Kidney (tissue), 14 donors: ENCODE results near the gene GALNT18. TPM values are rescaled to one million over a fixed set of nuclear protein-coding genes. Genes with fewer than 3 reads are reported as not detected.

ENCODE experiments used
- DNase-seq, 5 donors: peaks; one replicate each; pipeline ENCODE4 v3.0.0-alpha.2; 2013 to 2020
- FAIRE-seq: peaks from 2 replicates; lab custom pipeline; 2012; peaks lifted over from hg19 to GRCh38; lab: Jason Lieb, UNC
- H3K27ac ChIP-seq, 2 donors: one replicate each; pipeline ENCODE4 v1.7.0; 2013; ENCODE audit warnings: low read depth in 2 of 2, low read length in 2 of 2, inconsistent platforms in 1 of 2
- H3K27me3 ChIP-seq: one replicate; pipeline ENCODE4 v1.7.1; 2013; ENCODE audit warnings: low read length, inconsistent platforms; ENCODE audit not compliant: control insufficient read depth, insufficient read depth
- H3K36me3 ChIP-seq, 3 donors: one replicate each; pipeline versions ENCODE4 v1.7.0 to v1.7.1; 2013; ENCODE audit warnings: low read length in 3 of 3, control low read depth in 1 of 3, inconsistent platforms in 1 of 3; ENCODE audit not compliant: insufficient read depth in 3 of 3, control insufficient read depth in 2 of 3
- H3K4me1 ChIP-seq, 3 donors: one replicate each; pipeline versions ENCODE4 v1.7.0 to v1.7.1; 2013; ENCODE audit warnings: low read length in 3 of 3, inconsistent platforms in 1 of 3, low read depth in 1 of 3; ENCODE audit not compliant: control insufficient read depth in 2 of 3, insufficient read depth in 2 of 3
- H3K4me3 ChIP-seq, 3 donors: one replicate each; pipeline versions ENCODE4 v1.7.0 to v1.8.1; 2013; ENCODE audit warnings: low read length in 3 of 3, control low read depth in 1 of 3, inconsistent platforms in 1 of 3
- H3K9ac ChIP-seq, 3 donors: one replicate each; pipeline versions ENCODE4 v1.7.0 to v1.7.1; 2013; ENCODE audit warnings: low read length in 3 of 3, control low read depth in 1 of 3, inconsistent platforms in 1 of 3
- H3K9me3 ChIP-seq, 3 donors: one replicate each; pipeline versions ENCODE4 v1.7.0 to v1.7.1; 2013; ENCODE audit warnings: low read length in 3 of 3, control low read depth in 1 of 3, inconsistent platforms in 1 of 3; ENCODE audit not compliant: control insufficient read depth in 2 of 3, insufficient read depth in 1 of 3
- intact Hi-C: fragments of 100-400 bp; cut with DNase I; formaldehyde crosslinking; loops from one replicate; pipeline ENCODE4 v1.11.1; 2022
- polyA plus RNA-seq: library from polyadenylated mRNA; stranded (reverse); fragments of 350-450 nt; fragmentation: Illumina TruSeq; extraction: RNeasy Lipid Tissue Mini Kit (QIAGEN cat#74804); gene quantifications from one replicate; pipeline ENCODE4 v1.2.3, GENCODE V29; 2014; ENCODE audit warnings: low read depth, low replicate concordance; ENCODE audit not compliant: insufficient read depth
- total RNA-seq: library from RNA; stranded (reverse); fragmentation: NEBNext Ultra II Directional; extraction: Animal tissue kit (Norgen Biotek cat#: 25700); gene quantifications from one replicate; pipeline ENCODE4 v1.2.1, GENCODE V29; 2021
- TF ChIP-seq, protein P1 (sequence below): IDR thresholded peaks from 3 replicates; pipeline ENCODE4 v1.5.1; 2012; ENCODE audit warnings: mild to moderate bottlenecking, moderate library complexity, borderline replicate concordance; ENCODE audit not compliant: insufficient read depth; ENCODE audit errors: extremely low read depth
- donor health status: control.
- donor health status: control.
- donor health status: control.
- donor health status: control.
- donor health status: control.
- donor health status: DM: yes; HTN: yes; CAD: no.
- donor health status: Normal renal cell carcinoma (clear cell type).

The GALNT18 gene
- total and polyA plus RNA-seq, 2 donors from 2014 or later, result 27.2 to 42.1 TPM

DNA sequence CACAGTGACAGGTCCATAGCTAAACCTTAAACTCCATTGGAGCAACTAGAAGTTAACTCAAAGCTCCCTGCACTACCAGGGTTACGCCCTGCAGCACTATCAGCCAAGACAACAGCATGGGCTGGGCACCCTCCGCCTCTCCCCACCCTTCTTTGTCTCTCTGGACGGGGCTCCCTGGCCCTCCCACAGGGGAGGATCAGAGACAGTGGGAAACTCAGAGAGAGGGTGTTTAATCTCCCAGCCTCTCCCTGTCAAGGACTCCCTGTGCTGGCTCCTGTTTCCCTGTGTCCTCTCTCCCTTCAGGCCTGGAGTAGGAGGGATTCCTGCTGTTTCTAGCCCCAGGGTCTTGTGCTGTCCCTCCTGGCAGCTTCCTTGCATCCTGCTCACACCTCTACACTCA lies 211.9 kb downstream of the GALNT18 start:
- H3K4me1 ChIP-seq, result peaks cover 0 to 8% (median 4%) of the 10 kb centered on the region in 3 donors
- no peaks in the 10 kb centered on the region for H3K36me3 ChIP-seq
- DNase-seq, result no peak
- FAIRE-seq, result no peak
- no peaks in the 10 kb centered on the region for H3K9me3 ChIP-seq
- intact Hi-C loops, result no loop called here
- no peak overlapping the region for H3K27ac ChIP-seq
- no peak overlapping the region for H3K9ac ChIP-seq
- H3K27me3 ChIP-seq, result no peaks in the 10 kb centered on the region
- H3K4me3 ChIP-seq, result no peak overlapping the region
- TF ChIP-seq, protein P1, sequence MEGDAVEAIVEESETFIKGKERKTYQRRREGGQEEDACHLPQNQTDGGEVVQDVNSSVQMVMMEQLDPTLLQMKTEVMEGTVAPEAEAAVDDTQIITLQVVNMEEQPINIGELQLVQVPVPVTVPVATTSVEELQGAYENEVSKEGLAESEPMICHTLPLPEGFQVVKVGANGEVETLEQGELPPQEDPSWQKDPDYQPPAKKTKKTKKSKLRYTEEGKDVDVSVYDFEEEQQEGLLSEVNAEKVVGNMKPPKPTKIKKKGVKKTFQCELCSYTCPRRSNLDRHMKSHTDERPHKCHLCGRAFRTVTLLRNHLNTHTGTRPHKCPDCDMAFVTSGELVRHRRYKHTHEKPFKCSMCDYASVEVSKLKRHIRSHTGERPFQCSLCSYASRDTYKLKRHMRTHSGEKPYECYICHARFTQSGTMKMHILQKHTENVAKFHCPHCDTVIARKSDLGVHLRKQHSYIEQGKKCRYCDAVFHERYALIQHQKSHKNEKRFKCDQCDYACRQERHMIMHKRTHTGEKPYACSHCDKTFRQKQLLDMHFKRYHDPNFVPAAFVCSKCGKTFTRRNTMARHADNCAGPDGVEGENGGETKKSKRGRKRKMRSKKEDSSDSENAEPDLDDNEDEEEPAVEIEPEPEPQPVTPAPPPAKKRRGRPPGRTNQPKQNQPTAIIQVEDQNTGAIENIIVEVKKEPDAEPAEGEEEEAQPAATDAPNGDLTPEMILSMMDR, result no peak

DNA sequence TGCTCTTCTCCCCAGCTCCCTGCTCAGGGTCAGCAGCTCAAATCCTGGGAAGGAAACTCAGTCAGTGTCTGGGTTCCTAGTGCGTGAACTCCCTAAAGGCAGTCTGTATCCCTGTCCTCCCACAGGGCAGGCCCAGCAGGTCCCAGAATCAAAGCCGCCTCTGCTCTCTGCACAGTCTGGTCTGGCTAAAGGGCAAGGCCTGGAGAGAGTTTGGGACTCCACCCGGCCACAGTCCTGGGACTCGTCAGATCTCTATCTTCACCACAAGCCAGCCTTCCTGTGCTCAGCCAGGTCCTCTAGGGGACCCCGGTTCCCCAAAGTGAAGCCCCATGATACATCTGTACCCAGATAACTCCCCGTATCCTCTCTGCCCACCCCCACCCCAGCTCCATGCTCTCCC lies 212.6 kb downstream of the GALNT18 start:
- H3K9me3 ChIP-seq, result no peaks in the 10 kb centered on the region
- no peak overlapping the region for H3K9ac ChIP-seq
- intact Hi-C loops, result no loop called here
- no peak overlapping the region for H3K4me3 ChIP-seq
- TF ChIP-seq, protein P1, result no peak
- no peaks in the 10 kb centered on the region for H3K27me3 ChIP-seq
- no peak for DNase-seq
- peaks cover 0 to 8% (median 4%) of the 10 kb centered on the region in 3 donors for H3K4me1 ChIP-seq
- no peak overlapping the region for H3K27ac ChIP-seq
- no peak for FAIRE-seq
- no peaks in the 10 kb centered on the region for H3K36me3 ChIP-seq

DNA sequence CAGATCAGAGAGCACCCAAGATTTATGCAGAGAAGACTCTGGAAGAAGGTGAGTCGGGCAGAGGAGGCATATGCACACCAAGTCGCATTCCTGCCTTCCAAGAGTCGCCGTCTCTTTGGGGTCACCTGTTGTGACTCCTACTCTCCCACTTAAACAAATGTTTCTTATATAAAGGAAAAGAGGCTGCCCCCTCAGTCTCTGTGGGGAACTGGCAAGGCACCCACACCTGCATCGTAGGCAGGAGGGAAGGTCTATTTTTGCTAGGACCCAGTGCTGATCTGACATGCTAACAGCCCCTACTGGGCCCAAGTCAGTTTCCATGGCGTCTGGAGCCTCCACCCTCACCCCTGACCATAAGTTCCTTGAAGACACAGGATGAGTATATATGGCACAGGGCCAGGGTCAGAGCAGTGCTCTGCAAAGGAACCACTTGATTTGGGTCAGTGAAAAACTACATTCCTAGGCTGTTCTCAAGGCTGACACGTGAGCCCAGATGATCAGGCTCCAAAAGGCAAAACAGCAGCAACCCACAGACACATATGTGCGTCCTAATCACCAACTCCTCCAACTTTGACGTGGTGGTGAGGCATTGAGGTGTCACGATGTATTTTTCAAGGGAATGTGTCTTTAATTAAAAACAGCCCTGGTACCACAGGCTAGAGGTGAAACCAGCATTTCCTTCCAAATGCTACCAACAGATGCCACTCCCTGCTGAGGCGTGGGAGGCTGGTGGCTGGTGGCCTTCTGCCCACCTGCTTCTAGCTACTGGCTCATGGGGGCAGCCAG lies 213.2 kb downstream of the GALNT18 start:
- intact Hi-C loops, result no loop called here
- FAIRE-seq (no peak), DNase-seq (no peak)
- Histone ChIP-seq H3K4me3 (no peak overlapping the region), H3K27me3 (no peaks in the 10 kb centered on the region), H3K9me3 (no peaks in the 10 kb centered on the region), H3K4me1 (peaks cover 0 to 8% (median 4%) of the 10 kb centered on the region in 3 donors), H3K9ac (no peak overlapping the region), H3K27ac (no peak overlapping the region), H3K36me3 (no peaks in the 10 kb centered on the region)
- TF ChIP-seq, protein P1, result no peak
